Natural killer cell (primary cell): ENCODE data around the gene GPBAR1. TPM values are rescaled to one million over a fixed set of nuclear protein-coding genes. Genes with fewer than 3 reads are reported as not detected.

Source experiments
- ATAC-seq, 3 donors: fragments of 150-1000 bp in 2 of 3; fragments of 200-7000 bp in 1 of 3; cut with Tn5 transposase; 1 replicate in 1 of 3; 2 replicates in 2 of 3; pipeline ENCODE4 v1.10.0; 2021; ENCODE audit warnings: mild to moderate bottlenecking in 2 of 3, moderate library complexity in 2 of 3
- DNase-seq, 2 donors: peaks; one replicate each; pipeline versions ENCODE4 v3.0.0 to v3.0.0-alpha.2; 2013 to 2021; ENCODE audit warnings: mixed read lengths in 1 of 2
- H3K27ac ChIP-seq: one replicate; pipeline ENCODE4 v1.5.1; 2013; ENCODE audit warnings: mild to moderate bottlenecking, low read length
- H3K27me3 ChIP-seq: one replicate; pipeline ENCODE4 v1.6.1; 2013; ENCODE audit warnings: low read length; ENCODE audit not compliant: control insufficient read depth, insufficient read depth
- H3K36me3 ChIP-seq: one replicate; pipeline ENCODE4 v1.6.1; 2013; ENCODE audit warnings: low read length; ENCODE audit not compliant: control insufficient read depth, insufficient read depth
- H3K4me1 ChIP-seq: one replicate; pipeline ENCODE4 v1.6.1; 2013; ENCODE audit warnings: low read length; ENCODE audit not compliant: control insufficient read depth, insufficient read depth
- H3K4me3 ChIP-seq: one replicate; pipeline ENCODE4 v1.5.1; 2013; ENCODE audit warnings: low read length
- H3K9me3 ChIP-seq: one replicate; pipeline ENCODE4 v1.6.1; 2013; ENCODE audit warnings: low read length; ENCODE audit not compliant: control insufficient read depth, insufficient read depth
- H3K27ac Mint-ChIP-seq, 2 donors: one replicate each; pipeline ENCODE4 v1.8.0; 2022; ENCODE audit warnings: mild to moderate bottlenecking in 2 of 2, mixed read lengths in 2 of 2, moderate library complexity in 1 of 2
- H3K27me3 Mint-ChIP-seq, 2 donors: one replicate each; pipeline ENCODE4 v1.8.0; 2022; ENCODE audit warnings: low read depth in 2 of 2, mixed read lengths in 2 of 2
- H3K36me3 Mint-ChIP-seq: one replicate; pipeline ENCODE4 v1.8.0; 2022; ENCODE audit warnings: mixed read lengths
- H3K4me1 Mint-ChIP-seq, 2 donors: one replicate each; pipeline ENCODE4 v1.8.0; 2022; ENCODE audit warnings: mixed read lengths in 2 of 2
- H3K4me3 Mint-ChIP-seq: one replicate; pipeline ENCODE4 v1.8.0; 2022; ENCODE audit warnings: mild to moderate bottlenecking, moderate library complexity, mixed read lengths
- H3K9me3 Mint-ChIP-seq, 2 donors: one replicate each; pipeline ENCODE4 v1.8.0; 2022; ENCODE audit warnings: mixed read lengths in 2 of 2
- CTCF ChIP-seq: fragments of 200-600 bp; IDR thresholded peaks from one replicate; pipeline ENCODE4 v1.8.0; 2022; ENCODE audit warnings: antibody characterized with exemption
- WGBS: methylation state at CpG from one replicate; pipeline ENCODE4 v1.1.7; 2013; ENCODE audit warnings: missing lambda C conversion rate; ENCODE audit not compliant: insufficient coverage; 5-methylcytosine and 5-hydroxymethylcytosine counted together
- intact Hi-C: fragments of 100-400 bp; cut with micrococcal nuclease; formaldehyde crosslinking; loops from one replicate; pipeline ENCODE4 v1.14.2; 2022
- total RNA-seq, 4 donors: library from RNA; stranded (reverse); fragments of 120-200 nt in 1 of 4; gene quantifications; one replicate each; pipeline versions ENCODE4 v1.2.3 to v1.2.4, GENCODE V29; 2013 to 2022

The GPBAR1 gene
- total RNA-seq, 3 donors from 2014 or later (not counting 1 experiment from before 2014, with no cell fraction given), result 1.4 to 3.3 (median 2.6) TPM

GRCh38 chr2:218281449-218281848 lies 20.6 kb downstream of the GPBAR1 start:
- Mint-ChIP-seq H3K36me3 (peaks cover 9% of the 10 kb centered on the region), H3K4me1 (peaks cover 38 to 69% of the 10 kb centered on the region in 2 donors), H3K4me3 (no peak overlapping the region), H3K9me3 (no peaks in the 10 kb centered on the region), H3K27me3 (no peaks in the 10 kb centered on the region), H3K27ac (peak overlapping the region; percentile 100)
- peaks cover 62% of the 10 kb centered on the region for H3K36me3 ChIP-seq
- peaks cover 44% of the 10 kb centered on the region for H3K4me1 ChIP-seq
- no peaks in the 10 kb centered on the region for H3K9me3 ChIP-seq
- H3K27ac ChIP-seq, result no peak overlapping the region
- 95% methylated on average over 3 of the region's 3 CpGs for WGBS
- TF ChIP-seq CTCF, result no peak
- H3K4me3 ChIP-seq, result no peak overlapping the region
- intact Hi-C loops, result no loop called here
- ATAC-seq (no peak), DNase-seq (no peak)
- no peaks in the 10 kb centered on the region for H3K27me3 ChIP-seq

- peaks cover 40 to 71% of the 10 kb centered on the region in 2 donors for H3K4me1 Mint-ChIP-seq
- no peaks in the 10 kb centered on the region for H3K27me3 ChIP-seq
- H3K27me3 Mint-ChIP-seq, result no peaks in the 10 kb centered on the region
- DNase-seq (no peak), ATAC-seq (no peak)
- 91% methylated on average over 17 of the region's 17 CpGs for WGBS
- H3K4me3 Mint-ChIP-seq, result no peak overlapping the region
- no peak for TF ChIP-seq CTCF
- peak overlapping the region; percentile 100 for H3K27ac Mint-ChIP-seq
- H3K9me3 Mint-ChIP-seq, result no peaks in the 10 kb centered on the region
- H3K27ac ChIP-seq, result no peak overlapping the region
- no peaks in the 10 kb centered on the region for H3K9me3 ChIP-seq
- no peak overlapping the region for H3K4me3 ChIP-seq
- H3K36me3 Mint-ChIP-seq, result peaks cover 1% of the 10 kb centered on the region
- H3K4me1 ChIP-seq, result peaks cover 53% of the 10 kb centered on the region
- H3K36me3 ChIP-seq, result peaks cover 52% of the 10 kb centered on the region
- intact Hi-C loops, result no loop called here
Measured at GRCh38 chr2:218282173-218282991, 21.6 kb downstream of the GPBAR1 start.

GRCh38 chr2:218284106-218284811 lies 23.4 kb downstream of the GPBAR1 start:
- peaks cover 52 to 87% of the 10 kb centered on the region in 2 donors for H3K4me1 Mint-ChIP-seq
- no peaks in the 10 kb centered on the region for H3K36me3 Mint-ChIP-seq
- intact Hi-C loops, result no loop called here
- Histone ChIP-seq H3K36me3 (peaks cover 34% of the 10 kb centered on the region), H3K27me3 (no peaks in the 10 kb centered on the region), H3K4me3 (no peak overlapping the region), H3K4me1 (peaks cover 68% of the 10 kb centered on the region), H3K27ac (peak overlapping the region; percentile 99), H3K9me3 (no peaks in the 10 kb centered on the region)
- no peak for TF ChIP-seq CTCF
- 46% methylated on average over 16 of the region's 16 CpGs for WGBS
- H3K27ac Mint-ChIP-seq, result peak overlapping the region; percentile 100
- ATAC-seq, result peak; percentile 57 to 65 (median 60)
- H3K9me3 Mint-ChIP-seq, result no peaks in the 10 kb centered on the region
- DNase-seq, result peak; percentile 65 to 80
- H3K27me3 Mint-ChIP-seq, result no peaks in the 10 kb centered on the region
- H3K4me3 Mint-ChIP-seq, result peak overlapping the region; percentile 78
